ENCODE results near the gene ANGPTL4.

The ANGPTL4 gene

DNA sequence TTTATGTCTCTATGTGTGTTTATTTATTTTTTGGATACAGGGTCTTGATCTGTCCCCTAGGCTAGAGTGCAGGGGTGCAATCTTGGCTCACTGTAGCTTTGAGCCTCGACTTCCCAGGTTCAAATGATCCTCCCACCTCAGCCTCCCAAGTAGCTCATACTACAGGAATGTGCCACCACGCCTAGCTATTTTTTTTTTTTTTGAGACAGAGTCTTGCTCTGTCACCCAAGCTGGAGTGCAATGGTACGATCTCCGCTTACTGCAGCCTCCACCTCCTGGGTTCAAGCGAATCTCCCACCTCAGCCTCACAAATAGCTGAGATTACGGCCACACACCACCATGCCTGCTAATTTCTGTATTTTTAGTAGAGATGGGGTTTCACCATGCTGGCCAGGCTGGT lies 5.0 kb upstream of the ANGPTL4 start:
- TF ChIP-seq YY1 (IDR thresholded peaks at IDR 0.05; ENCODE audit: low read depth) (no peak), TCF12 (IDR thresholded peaks at IDR 0.05; ENCODE audit: low read depth) (no peak), EGR1 (IDR thresholded peaks at IDR 0.05) (no peak), ZBTB7A (IDR thresholded peaks at IDR 0.05; ENCODE audit: low read depth) (no peak), NFIC (IDR thresholded peaks at IDR 0.05) (no peak), CEBPB (IDR thresholded peaks at IDR 0.05) (no peak), EP300 (IDR thresholded peaks at IDR 0.05; ENCODE audit: borderline replicate concordance) (no peak), TAF1 (IDR thresholded peaks at IDR 0.05; ENCODE audit: low read depth) (no peak), FOXM1 (IDR thresholded peaks at IDR 0.05; ENCODE audit: borderline replicate concordance, low read depth) (no peak), TEAD4 (IDR thresholded peaks at IDR 0.05) (no peak), RAD21 (IDR thresholded peaks at IDR 0.05; ENCODE audit: low read depth) (no peak), CREB1 (IDR thresholded peaks at IDR 0.05; ENCODE audit: low read depth) (no peak)
- TF ChIP-seq, protein P1, sequence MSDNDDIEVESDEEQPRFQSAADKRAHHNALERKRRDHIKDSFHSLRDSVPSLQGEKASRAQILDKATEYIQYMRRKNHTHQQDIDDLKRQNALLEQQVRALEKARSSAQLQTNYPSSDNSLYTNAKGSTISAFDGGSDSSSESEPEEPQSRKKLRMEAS (IDR thresholded peaks at IDR 0.05) = no peak
- TF ChIP-seq, protein P2, sequence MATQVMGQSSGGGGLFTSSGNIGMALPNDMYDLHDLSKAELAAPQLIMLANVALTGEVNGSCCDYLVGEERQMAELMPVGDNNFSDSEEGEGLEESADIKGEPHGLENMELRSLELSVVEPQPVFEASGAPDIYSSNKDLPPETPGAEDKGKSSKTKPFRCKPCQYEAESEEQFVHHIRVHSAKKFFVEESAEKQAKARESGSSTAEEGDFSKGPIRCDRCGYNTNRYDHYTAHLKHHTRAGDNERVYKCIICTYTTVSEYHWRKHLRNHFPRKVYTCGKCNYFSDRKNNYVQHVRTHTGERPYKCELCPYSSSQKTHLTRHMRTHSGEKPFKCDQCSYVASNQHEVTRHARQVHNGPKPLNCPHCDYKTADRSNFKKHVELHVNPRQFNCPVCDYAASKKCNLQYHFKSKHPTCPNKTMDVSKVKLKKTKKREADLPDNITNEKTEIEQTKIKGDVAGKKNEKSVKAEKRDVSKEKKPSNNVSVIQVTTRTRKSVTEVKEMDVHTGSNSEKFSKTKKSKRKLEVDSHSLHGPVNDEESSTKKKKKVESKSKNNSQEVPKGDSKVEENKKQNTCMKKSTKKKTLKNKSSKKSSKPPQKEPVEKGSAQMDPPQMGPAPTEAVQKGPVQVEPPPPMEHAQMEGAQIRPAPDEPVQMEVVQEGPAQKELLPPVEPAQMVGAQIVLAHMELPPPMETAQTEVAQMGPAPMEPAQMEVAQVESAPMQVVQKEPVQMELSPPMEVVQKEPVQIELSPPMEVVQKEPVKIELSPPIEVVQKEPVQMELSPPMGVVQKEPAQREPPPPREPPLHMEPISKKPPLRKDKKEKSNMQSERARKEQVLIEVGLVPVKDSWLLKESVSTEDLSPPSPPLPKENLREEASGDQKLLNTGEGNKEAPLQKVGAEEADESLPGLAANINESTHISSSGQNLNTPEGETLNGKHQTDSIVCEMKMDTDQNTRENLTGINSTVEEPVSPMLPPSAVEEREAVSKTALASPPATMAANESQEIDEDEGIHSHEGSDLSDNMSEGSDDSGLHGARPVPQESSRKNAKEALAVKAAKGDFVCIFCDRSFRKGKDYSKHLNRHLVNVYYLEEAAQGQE (IDR thresholded peaks at IDR 0.05; ENCODE audit: low read depth) = no peak
- TF ChIP-seq, protein P3, sequence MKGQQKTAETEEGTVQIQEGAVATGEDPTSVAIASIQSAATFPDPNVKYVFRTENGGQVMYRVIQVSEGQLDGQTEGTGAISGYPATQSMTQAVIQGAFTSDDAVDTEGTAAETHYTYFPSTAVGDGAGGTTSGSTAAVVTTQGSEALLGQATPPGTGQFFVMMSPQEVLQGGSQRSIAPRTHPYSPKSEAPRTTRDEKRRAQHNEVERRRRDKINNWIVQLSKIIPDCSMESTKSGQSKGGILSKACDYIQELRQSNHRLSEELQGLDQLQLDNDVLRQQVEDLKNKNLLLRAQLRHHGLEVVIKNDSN (IDR thresholded peaks at IDR 0.05) = no peak

GRCh38 chr19:8360196-8360595 lies 3.8 kb upstream of the ANGPTL4 start:
- TF ChIP-seq TCF12 (IDR thresholded peaks at IDR 0.05; ENCODE audit: low read depth) = no peak
- TF ChIP-seq, protein P2 (IDR thresholded peaks at IDR 0.05; ENCODE audit: low read depth) = no peak
- no peak for TF ChIP-seq NFIC (IDR thresholded peaks at IDR 0.05)
- TF ChIP-seq TAF1 (IDR thresholded peaks at IDR 0.05; ENCODE audit: low read depth) = no peak
- no peak for TF ChIP-seq ZBTB7A (IDR thresholded peaks at IDR 0.05; ENCODE audit: low read depth)
- no peak for TF ChIP-seq TEAD4 (IDR thresholded peaks at IDR 0.05)
- TF ChIP-seq EP300 (IDR thresholded peaks at IDR 0.05; ENCODE audit: borderline replicate concordance) = no peak
- TF ChIP-seq, protein P1 (IDR thresholded peaks at IDR 0.05) = no peak
- TF ChIP-seq CEBPB (IDR thresholded peaks at IDR 0.05) = no peak
- no peak for TF ChIP-seq EGR1 (IDR thresholded peaks at IDR 0.05)

DNA sequence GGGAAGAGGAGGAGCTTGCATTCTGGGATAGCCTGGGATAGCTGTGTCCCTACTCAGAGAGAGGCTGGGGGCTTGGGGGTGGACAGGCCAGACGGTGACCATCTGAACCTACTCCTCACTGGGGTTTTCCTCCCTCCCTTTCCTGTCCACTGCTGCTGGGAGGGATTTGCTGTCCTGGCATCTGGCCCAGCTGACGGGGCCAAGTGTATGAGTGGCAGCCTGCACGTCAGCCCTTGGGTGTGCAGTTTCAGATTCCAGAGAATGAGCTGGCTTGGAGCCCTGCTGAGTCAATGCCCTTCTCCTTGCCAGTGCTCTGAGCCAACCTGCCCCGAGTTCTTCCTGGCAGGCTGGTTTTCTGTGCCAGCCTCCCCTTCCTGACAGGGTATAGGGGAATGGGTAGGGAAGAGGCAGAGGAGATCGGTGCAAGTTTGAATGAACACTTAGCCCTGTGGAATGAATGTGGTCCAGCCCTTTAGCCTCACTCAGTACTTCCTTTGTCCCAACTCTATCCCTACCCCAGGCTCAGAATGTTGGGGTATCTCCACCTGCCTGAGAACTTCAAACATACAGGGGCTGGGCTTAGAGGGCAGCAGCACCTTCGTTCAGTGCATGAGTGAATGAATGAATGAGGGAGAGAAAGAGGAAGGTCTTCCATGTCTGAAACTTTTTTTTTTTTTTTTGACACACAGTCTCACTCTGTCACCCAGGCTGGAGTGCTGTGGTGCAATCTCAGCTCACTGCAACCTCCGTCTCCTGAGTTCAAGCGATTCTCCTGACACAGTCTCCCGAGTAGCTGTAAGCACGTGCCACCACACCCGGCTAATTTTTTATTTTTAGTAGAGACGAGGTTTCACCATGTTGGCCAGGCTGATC lies 1.8 kb upstream of the ANGPTL4 start:
- TF ChIP-seq, protein P1 (IDR thresholded peaks at IDR 0.05) = peak; percentile 66; the same call in 1 of the 2 replicates
- TF ChIP-seq ZBTB7A (IDR thresholded peaks at IDR 0.05; ENCODE audit: low read depth) (0 out of 2 replicates have a peak, but pooled peaks have one; percentile 67), TCF12 (IDR thresholded peaks at IDR 0.05; ENCODE audit: low read depth) (peak; percentile 89), CEBPB (IDR thresholded peaks at IDR 0.05) (no peak), RAD21 (IDR thresholded peaks at IDR 0.05; ENCODE audit: low read depth) (0 out of 2 replicates have a peak, but pooled peaks have one; percentile 19), NFIC (IDR thresholded peaks at IDR 0.05) (peak; percentile 99), EP300 (IDR thresholded peaks at IDR 0.05; ENCODE audit: borderline replicate concordance) (peak; percentile 78; the same call in 1 of the 2 replicates), YY1 (IDR thresholded peaks at IDR 0.05; ENCODE audit: low read depth) (peak; percentile 56; the same call in 1 of the 2 replicates), CREB1 (IDR thresholded peaks at IDR 0.05; ENCODE audit: low read depth) (peak; percentile 50; the same call in 1 of the 2 replicates), TEAD4 (IDR thresholded peaks at IDR 0.05) (peak; percentile 91), EGR1 (IDR thresholded peaks at IDR 0.05) (no peak)
- TF ChIP-seq, protein P3 (IDR thresholded peaks at IDR 0.05) = no peak; the same call in 1 of the 2 replicates

DNA sequence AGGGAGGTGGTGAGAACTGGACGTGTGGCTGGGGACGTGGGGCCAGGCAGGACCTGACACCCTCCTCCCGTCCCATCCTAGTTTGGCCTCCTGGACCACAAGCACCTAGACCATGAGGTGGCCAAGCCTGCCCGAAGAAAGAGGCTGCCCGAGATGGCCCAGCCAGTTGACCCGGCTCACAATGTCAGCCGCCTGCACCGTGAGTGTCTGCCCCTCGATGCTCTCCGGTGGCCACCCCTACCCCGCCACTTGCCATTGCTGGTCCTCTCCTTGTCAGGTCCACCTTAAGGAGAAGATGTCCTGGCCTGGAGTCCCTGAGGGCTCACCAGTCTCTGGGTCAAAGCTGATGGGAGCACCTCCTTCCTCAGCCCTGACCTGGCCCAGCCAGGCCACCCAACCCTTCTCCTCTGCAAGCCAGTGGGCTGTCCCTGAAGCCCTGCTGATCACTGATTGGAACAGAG lies 2.2 kb downstream of the ANGPTL4 start:
- TF ChIP-seq TCF12 (IDR thresholded peaks at IDR 0.05; ENCODE audit: low read depth) (no peak), FOXM1 (IDR thresholded peaks at IDR 0.05; ENCODE audit: borderline replicate concordance, low read depth) (no peak), EP300 (IDR thresholded peaks at IDR 0.05; ENCODE audit: borderline replicate concordance) (no peak), TAF1 (IDR thresholded peaks at IDR 0.05; ENCODE audit: low read depth) (no peak), TEAD4 (IDR thresholded peaks at IDR 0.05) (no peak), RAD21 (IDR thresholded peaks at IDR 0.05; ENCODE audit: low read depth) (no peak), ZBTB7A (IDR thresholded peaks at IDR 0.05; ENCODE audit: low read depth) (no peak), NFIC (IDR thresholded peaks at IDR 0.05) (no peak), YY1 (IDR thresholded peaks at IDR 0.05; ENCODE audit: low read depth) (no peak), CEBPB (IDR thresholded peaks at IDR 0.05) (no peak), CREB1 (IDR thresholded peaks at IDR 0.05; ENCODE audit: low read depth) (no peak), EGR1 (IDR thresholded peaks at IDR 0.05) (no peak)
- TF ChIP-seq, protein P3 (IDR thresholded peaks at IDR 0.05) = no peak
- TF ChIP-seq, protein P2 (IDR thresholded peaks at IDR 0.05; ENCODE audit: low read depth) = no peak
- TF ChIP-seq, protein P1 (IDR thresholded peaks at IDR 0.05) = no peak
